GM19438 (cell line): ENCODE data around the gene BRIX1.
A peak's percentile ranks its signal among the peaks of the same experiment; 100 is the strongest.
"Not testable (repeated sequence)": the region's sequence is repeated elsewhere in the genome, so short reads cannot be mapped to it uniquely, and the experiment has no call there.

ENCODE experiments used
- ATAC-seq: cut with Tn5 transposase; IDR thresholded peaks from one replicate; pipeline ENCODE4 v1.9.1; 2021; ENCODE audit warnings: low read depth; ENCODE audit not compliant: unreplicated experiment

Gene BRIX1

DNA sequence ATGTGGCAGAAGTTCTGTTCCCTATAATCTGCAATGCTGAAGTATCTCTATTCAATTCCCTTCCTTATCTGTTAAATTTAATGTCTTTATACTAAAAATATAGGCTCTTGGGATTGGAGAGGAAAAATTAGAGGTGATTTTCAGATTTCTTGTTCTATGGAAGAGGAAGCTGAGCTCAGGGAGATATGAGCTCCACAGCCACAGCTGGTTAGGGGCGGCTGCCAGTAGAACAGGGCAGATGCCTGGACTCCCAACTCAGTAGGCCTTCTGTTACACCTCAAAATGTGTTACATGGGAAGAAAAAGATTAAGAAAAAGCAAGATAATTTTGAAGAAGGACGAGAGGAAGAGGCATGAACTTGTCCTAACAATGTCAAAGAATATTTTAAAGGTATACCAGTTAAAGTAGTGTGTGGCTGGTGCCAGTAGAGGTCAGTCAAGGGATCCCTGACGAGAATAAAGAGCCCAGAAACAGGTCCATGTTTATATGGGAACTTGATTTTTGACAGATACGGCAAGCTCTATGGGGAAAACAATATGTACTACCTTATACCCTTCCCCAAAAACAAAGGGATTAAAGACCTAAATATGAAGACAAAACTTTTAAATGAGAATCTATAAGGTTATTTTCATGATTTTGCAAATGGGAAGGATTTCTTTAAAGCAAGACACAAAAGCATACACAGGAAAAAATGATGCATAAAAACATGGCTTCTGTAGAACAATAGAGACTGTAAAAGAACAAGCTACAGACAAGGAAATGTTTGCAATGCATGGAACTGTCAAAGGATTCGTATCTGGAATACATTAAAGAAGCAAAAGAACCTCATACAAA lies 42.6 kb downstream of the BRIX1 start:
- ATAC-seq = no peak

GRCh38 chr5:34959323-34959722 lies 43.8 kb downstream of the BRIX1 start:
- ATAC-seq = peak; percentile 89

GRCh38 chr5:34967540-34967939 lies 52.0 kb downstream of the BRIX1 start:
- ATAC-seq = no peak

- ATAC-seq = no peak
Observed at GRCh38 chr5:34968258-34968657, 52.7 kb downstream of the BRIX1 start.

GRCh38 chr5:34970552-34970951 lies 55.0 kb downstream of the BRIX1 start:
- no peak for ATAC-seq

- ATAC-seq = not testable (repeated sequence)
Observed at GRCh38 chr5:34971655-34972054, 56.1 kb downstream of the BRIX1 start.
